HG03457 (cell line): ENCODE data around the gene CCDC183.
A peak's percentile ranks its signal among the peaks of the same experiment; 100 is the strongest.

ENCODE experiments used
- ATAC-seq: cut with Tn5 transposase; IDR thresholded peaks from one replicate; pipeline ENCODE4 v1.9.1; 2021; ENCODE audit warnings: moderate number of reproducible peaks; ENCODE audit not compliant: unreplicated experiment

Gene CCDC183

GRCh38 chr9:136847826-136848392 lies 51.8 kb downstream of the CCDC183 start:
- no peak for ATAC-seq

GRCh38 chr9:136848393-136849037 lies 52.4 kb downstream of the CCDC183 start:
- no peak for ATAC-seq

GRCh38 chr9:136849038-136849959 lies 53.2 kb downstream of the CCDC183 start, which contains the start of gene PHPT1:
PHPT1 (plus strand) TSS chr9:136849409; CDS start chr9:136849431, 22 bp downstream.
- peak; percentile 61 for ATAC-seq

GRCh38 chr9:136849960-136850865 lies 54.1 kb downstream of the CCDC183 start:
- no peak for ATAC-seq

- no peak for ATAC-seq
Observed at GRCh38 chr9:136850866-136851775, 55.0 kb downstream of the CCDC183 start.

- no peak for ATAC-seq
Observed at GRCh38 chr9:136851941-136852663, 56.0 kb downstream of the CCDC183 start, which contains the start of gene MAMDC4. MAMDC4 (plus strand) TSS chr9:136852346; CDS start chr9:136852417, 71 bp downstream.

GRCh38 chr9:136852664-136853595 lies 56.8 kb downstream of the CCDC183 start:
- no peak for ATAC-seq

- no peak for ATAC-seq
Observed at GRCh38 chr9:136853596-136854112, 57.5 kb downstream of the CCDC183 start.

- no peak for ATAC-seq
Observed at GRCh38 chr9:136854113-136854841, 58.1 kb downstream of the CCDC183 start.

- no peak for ATAC-seq
Observed at GRCh38 chr9:136854842-136855460, 58.8 kb downstream of the CCDC183 start.

- ATAC-seq = no peak
Observed at GRCh38 chr9:136855461-136856078, 59.4 kb downstream of the CCDC183 start.

- ATAC-seq = no peak
Observed at GRCh38 chr9:136856079-136856476, 59.9 kb downstream of the CCDC183 start.

- no peak for ATAC-seq
Observed at GRCh38 chr9:136856541-136857141, 60.5 kb downstream of the CCDC183 start.

GRCh38 chr9:136857166-136857565 lies 61.0 kb downstream of the CCDC183 start:
- no peak for ATAC-seq
